ENCODE data around the gene IRF8. TPM values are rescaled to one million over a fixed set of nuclear protein-coding genes. Genes with fewer than 3 reads are reported as not detected.

Gene IRF8
- total RNA-seq, 3 donors from 2014 or later (not counting 1 experiment from before 2014, with no cell fraction given), result 101 to 167 (median 122) TPM

GRCh38 chr16:85928401-85928820 lies 29.4 kb downstream of the IRF8 start:
- no peak for ATAC-seq
- no peaks in the 10 kb centered on the region for H3K36me3 Mint-ChIP-seq
- H3K27ac Mint-ChIP-seq, result no peak overlapping the region
- intact Hi-C loops (cut with micrococcal nuclease), result no loop called here
- WGBS (ENCODE audit: insufficient coverage), result 50% methylated on average over 10 of the region's 10 CpGs
- no peak overlapping the region for H3K4me3 Mint-ChIP-seq
- H3K27ac ChIP-seq (ENCODE audit: low read length), result no peak overlapping the region
- H3K4me3 ChIP-seq (ENCODE audit: low read length), result no peak overlapping the region
- no peak for TF ChIP-seq CTCF (IDR thresholded peaks at IDR 0.05)
- no peaks in the 10 kb centered on the region for H3K9me3 Mint-ChIP-seq
- H3K36me3 ChIP-seq (ENCODE audit: control insufficient read depth, insufficient read depth, low read length), result no peaks in the 10 kb centered on the region
- H3K27me3 ChIP-seq (ENCODE audit: control insufficient read depth, insufficient read depth, low read length), result no peaks in the 10 kb centered on the region
- H3K4me1 ChIP-seq (ENCODE audit: control insufficient read depth, insufficient read depth, low read length), result peaks cover 49% of the 10 kb centered on the region
- peaks cover 0 to 11% of the 10 kb centered on the region in 2 donors for H3K27me3 Mint-ChIP-seq (ENCODE audit: low read depth in 2 of 2)
- no peak for DNase-seq
- peaks cover 13 to 32% of the 10 kb centered on the region in 2 donors for H3K4me1 Mint-ChIP-seq
- H3K9me3 ChIP-seq (ENCODE audit: control insufficient read depth, insufficient read depth, low read length), result no peaks in the 10 kb centered on the region

DNA sequence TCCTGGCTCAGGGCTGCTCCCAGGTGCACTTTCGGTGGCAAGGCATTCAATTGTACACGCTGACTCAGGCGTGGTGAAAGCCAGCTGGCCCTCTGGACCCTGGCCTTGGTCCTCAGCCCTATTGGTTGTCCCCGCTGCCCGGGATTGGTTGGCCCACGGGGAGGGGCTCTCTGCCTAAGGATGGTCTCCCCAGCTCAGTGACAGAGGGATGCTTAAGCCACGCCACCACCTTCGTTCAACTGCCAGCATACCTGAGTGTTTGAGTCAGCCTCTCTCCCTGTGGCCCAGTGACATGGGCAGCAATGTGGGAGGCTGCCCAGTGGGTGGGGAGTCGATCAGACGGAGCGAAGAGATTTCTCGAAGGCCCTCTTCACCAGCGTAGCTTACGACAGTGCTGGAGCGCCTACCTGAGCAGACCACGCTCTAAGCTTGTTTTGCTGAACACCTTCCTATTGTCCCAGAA lies 30.3 kb downstream of the IRF8 start:
- Mint-ChIP-seq H3K27ac (no peak overlapping the region), H3K36me3 (no peaks in the 10 kb centered on the region), H3K4me1 (peaks cover 22 to 41% of the 10 kb centered on the region in 2 donors), H3K9me3 (no peaks in the 10 kb centered on the region), H3K27me3 (ENCODE audit: low read depth in 2 of 2) (peaks cover 0 to 11% of the 10 kb centered on the region in 2 donors), H3K4me3 (no peak overlapping the region)
- ATAC-seq, result no peak
- intact Hi-C loops (cut with micrococcal nuclease), result no loop called here
- Histone ChIP-seq H3K9me3 (ENCODE audit: control insufficient read depth, insufficient read depth, low read length) (no peaks in the 10 kb centered on the region), H3K36me3 (ENCODE audit: control insufficient read depth, insufficient read depth, low read length) (no peaks in the 10 kb centered on the region), H3K27me3 (ENCODE audit: control insufficient read depth, insufficient read depth, low read length) (no peaks in the 10 kb centered on the region), H3K27ac (ENCODE audit: low read length) (no peak overlapping the region), H3K4me1 (ENCODE audit: control insufficient read depth, insufficient read depth, low read length) (peaks cover 58% of the 10 kb centered on the region), H3K4me3 (ENCODE audit: low read length) (no peak overlapping the region)
- TF ChIP-seq CTCF (IDR thresholded peaks at IDR 0.05), result no peak
- 96% methylated on average over 16 of the region's 16 CpGs for WGBS (ENCODE audit: insufficient coverage)
- no peak for DNase-seq

DNA sequence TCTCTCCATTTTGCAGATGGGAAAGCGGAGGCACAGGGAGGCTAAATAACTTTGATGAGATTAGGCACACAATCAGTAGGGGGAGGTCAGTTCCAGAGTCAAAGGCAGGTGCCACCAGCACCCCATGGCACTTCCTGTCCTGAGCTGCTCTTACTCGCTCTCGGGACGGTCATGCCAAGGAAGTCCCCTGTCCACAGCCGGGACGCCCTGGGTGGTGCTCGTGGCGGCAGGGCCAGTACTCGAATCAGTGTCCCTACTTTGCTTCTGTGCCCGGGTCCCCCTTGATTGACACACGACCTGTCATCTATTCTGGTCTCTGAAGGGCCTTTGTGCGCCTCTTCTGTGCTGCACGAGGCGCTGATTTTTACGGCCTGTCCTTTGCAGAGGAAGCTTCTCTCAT lies 31.3 kb downstream of the IRF8 start:
- H3K4me3 ChIP-seq (ENCODE audit: low read length), result no peak overlapping the region
- H3K27me3 Mint-ChIP-seq (ENCODE audit: low read depth in 2 of 2), result peaks cover 0 to 11% of the 10 kb centered on the region in 2 donors
- H3K9me3 Mint-ChIP-seq, result no peaks in the 10 kb centered on the region
- H3K27ac Mint-ChIP-seq, result no peak overlapping the region
- TF ChIP-seq CTCF (IDR thresholded peaks at IDR 0.05), result no peak
- no peaks in the 10 kb centered on the region for H3K36me3 ChIP-seq (ENCODE audit: control insufficient read depth, insufficient read depth, low read length)
- no peak overlapping the region for H3K27ac ChIP-seq (ENCODE audit: low read length)
- 85% methylated on average over 15 of the region's 15 CpGs for WGBS (ENCODE audit: insufficient coverage)
- no peaks in the 10 kb centered on the region for H3K9me3 ChIP-seq (ENCODE audit: control insufficient read depth, insufficient read depth, low read length)
- H3K27me3 ChIP-seq (ENCODE audit: control insufficient read depth, insufficient read depth, low read length), result no peaks in the 10 kb centered on the region
- H3K36me3 Mint-ChIP-seq, result no peaks in the 10 kb centered on the region
- intact Hi-C loops (cut with micrococcal nuclease), result no loop called here
- H3K4me1 ChIP-seq (ENCODE audit: control insufficient read depth, insufficient read depth, low read length), result peaks cover 68% of the 10 kb centered on the region
- ATAC-seq (no peak), DNase-seq (no peak)
- no peak overlapping the region for H3K4me3 Mint-ChIP-seq
- H3K4me1 Mint-ChIP-seq, result peaks cover 32 to 51% of the 10 kb centered on the region in 2 donors

Measured in natural killer cell (primary cell).